DMS153 treated with DMSO at 0.1 percent for 48 hours (cell line): ENCODE data around the gene SLC8A2.

Experiments
- DNase-seq: peaks from one replicate; lab custom pipeline; 2025; ENCODE audit not compliant: unreplicated experiment; lab: John Stamatoyannopoulos, UW

SLC8A2 gene

GRCh38 chr19:47503130-47503825 is 31.6 kb upstream of the SLC8A2 start:
- no peak for DNase-seq

DNA sequence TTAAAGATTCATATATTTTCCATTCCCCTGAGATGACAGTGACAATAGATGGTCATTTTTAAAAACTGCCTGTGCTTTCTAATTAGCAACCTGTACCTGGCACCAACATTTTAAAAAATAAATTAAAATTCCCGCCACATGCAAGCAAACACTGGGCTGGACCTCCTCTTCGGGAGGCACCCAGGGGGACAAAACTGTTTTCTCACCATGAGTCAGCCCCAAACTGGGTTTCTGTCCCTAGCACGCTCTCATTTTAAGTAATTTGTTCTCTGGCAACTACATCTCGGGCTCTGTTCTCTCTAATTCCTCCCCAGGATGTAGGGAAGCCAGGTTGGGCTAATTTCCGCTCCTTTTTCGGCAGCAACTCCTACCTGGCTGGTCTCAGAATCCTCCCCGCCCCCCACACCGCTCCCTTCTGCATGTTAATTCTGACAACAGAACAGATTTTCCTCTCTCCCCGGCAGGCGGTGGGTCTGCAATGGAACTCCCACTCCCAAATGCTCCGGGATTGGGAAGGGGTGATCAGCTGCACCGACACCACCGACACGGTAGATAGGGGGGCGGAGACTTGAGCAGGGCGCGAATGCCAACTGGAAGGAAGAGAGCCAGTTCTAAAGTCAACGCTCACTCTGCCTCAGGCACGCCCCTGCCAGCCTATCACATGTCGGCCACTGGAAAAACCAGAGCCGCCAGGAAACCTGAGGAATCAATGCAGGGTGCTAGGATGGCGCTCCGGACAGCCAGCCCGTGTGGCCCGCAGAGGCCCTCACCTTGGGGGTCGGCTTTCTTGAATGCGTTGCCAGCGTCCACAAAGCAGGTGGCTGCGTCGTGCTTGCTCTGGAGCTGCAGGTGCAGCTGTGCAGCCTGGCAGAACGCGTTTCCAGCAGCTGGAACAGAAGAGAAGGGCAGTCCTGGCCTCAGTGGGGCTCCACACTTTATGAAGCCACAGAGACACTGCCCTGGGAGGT is 28.5 kb upstream of the SLC8A2 start:
- no peak for DNase-seq

DNA sequence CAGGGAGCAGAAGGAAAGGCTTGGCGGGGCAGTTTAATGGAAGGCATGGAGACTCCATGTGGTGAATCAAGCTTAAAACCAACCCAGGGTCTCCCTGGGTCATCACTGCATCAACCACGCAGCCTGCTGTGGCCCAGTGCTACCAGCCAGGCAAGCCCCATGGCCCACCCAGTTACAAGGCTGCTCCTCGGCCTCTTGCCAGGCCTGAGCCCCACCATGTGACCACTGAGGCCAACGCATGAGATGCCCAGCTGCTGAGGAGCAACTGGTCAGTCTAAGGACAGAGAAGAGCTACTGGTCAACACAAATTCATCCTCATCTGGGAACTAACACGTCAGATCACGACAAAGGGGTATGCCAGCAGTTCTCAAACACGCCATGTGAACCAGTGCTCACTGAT is 27.7 kb upstream of the SLC8A2 start:
- DNase-seq, result no peak

- no peak for DNase-seq
These were observed 26.9 kb upstream of the SLC8A2 start for GRCh38 chr19:47498561-47498960.

GRCh38 chr19:47497821-47498520 is 26.3 kb upstream of the SLC8A2 start:
- no peak for DNase-seq

GRCh38 chr19:47497050-47497766 is 25.5 kb upstream of the SLC8A2 start:
- no peak for DNase-seq

DNA sequence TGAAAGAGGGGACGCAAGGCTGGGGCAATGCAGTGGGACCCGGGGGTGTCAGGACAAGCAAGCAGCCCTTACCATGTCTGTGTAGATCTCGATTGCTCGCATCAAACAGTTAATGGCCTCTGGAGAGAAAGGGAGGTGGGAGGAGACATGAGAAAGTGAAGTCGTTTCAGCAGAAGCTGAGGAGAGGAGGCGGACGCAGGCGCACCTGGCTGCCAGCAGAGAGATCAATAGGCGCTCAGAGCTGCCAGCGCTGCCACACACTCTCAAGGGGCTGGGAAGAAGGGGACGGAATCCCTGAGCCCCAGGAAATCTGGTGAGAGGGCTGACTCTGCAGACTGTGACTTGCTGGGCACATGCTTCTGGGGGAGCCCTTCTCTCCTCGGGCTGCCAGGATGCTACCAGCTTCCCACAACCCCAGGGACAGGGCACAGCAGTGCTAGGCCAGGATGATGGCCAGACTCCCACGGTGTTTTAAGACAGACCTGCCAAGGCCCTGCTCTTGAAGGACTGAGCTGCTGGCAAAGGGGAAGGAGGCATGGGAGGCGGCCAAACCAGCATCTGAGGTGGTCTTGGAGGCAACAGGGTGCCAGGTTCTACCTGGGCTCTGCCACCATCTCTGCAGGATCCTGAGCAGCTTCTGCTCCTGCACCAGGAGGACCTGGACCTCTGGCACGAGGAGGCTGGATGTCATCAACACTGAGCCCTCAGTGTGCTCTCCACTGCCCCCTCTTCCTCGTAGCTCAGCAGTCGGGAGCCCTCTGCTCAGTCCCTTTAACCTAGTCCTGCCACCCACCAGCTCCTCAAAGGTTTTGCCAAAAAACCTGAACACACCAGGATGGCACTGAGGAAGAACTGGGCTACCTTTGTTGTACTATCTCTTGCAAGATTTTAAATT is 24.0 kb upstream of the SLC8A2 start:
- no peak for DNase-seq

DNA sequence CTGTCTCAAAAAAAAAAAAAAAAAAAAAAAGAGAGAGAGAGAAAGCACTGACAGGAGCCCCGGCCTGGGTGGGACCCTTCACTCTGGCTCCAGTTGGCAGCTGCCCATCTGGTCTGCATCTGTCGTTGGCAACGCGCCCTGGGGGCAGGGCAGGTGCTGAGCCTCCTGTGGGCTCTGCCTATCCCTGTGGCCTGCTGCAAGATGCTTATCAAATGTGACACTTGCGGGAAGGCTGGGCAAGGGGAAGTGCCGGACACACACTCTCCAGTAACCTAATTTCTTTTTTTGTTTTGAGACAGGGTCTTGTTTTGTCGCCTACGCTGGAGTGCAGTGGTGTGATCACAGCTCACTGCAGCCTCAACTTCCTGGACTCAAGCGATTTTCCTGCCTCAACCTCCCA is 23.0 kb upstream of the SLC8A2 start:
- no peak for DNase-seq

- DNase-seq, result no peak
These were observed 22.5 kb upstream of the SLC8A2 start for GRCh38 chr19:47494211-47494547.

DNA sequence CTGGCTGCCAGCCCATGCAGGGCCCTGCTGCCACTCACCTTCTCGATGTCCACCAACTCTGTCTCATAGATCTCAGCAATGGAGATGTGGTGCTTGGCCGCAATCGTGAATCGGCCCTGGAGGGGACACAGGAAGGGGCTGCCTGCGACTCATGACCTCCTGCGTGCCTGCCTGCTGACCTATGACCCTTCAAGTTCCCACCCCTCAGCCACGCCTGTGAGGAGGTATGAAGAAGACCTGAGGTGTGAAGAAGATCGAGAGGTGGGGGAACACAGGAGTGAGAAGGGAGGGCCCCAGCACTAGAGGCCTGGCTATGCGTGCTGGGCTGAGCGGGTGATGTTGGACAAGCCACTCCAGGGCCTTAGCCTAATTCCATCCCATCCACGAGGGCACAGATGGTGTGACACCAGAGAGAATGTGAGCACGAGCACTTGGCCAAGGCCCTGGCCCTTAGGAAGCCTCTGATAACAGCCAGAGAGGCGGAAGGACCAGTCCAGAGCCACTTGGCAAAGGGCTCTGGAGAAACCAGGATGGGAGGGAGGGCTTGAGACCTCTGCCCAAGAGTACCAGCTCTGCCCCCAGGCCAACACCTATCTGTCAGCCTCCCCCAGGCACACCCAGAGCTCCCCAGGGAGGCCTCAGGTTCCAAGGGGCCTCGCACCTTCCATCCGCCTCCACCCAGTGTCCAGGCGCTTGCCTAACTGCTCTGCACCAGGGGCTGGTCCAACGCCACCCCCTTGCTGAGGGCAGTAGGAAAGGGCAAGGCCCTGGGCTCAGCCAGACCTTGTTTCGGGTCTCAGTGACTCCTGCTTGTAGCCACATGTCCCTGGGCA is 21.9 kb upstream of the SLC8A2 start:
- DNase-seq, result no peak

DNA sequence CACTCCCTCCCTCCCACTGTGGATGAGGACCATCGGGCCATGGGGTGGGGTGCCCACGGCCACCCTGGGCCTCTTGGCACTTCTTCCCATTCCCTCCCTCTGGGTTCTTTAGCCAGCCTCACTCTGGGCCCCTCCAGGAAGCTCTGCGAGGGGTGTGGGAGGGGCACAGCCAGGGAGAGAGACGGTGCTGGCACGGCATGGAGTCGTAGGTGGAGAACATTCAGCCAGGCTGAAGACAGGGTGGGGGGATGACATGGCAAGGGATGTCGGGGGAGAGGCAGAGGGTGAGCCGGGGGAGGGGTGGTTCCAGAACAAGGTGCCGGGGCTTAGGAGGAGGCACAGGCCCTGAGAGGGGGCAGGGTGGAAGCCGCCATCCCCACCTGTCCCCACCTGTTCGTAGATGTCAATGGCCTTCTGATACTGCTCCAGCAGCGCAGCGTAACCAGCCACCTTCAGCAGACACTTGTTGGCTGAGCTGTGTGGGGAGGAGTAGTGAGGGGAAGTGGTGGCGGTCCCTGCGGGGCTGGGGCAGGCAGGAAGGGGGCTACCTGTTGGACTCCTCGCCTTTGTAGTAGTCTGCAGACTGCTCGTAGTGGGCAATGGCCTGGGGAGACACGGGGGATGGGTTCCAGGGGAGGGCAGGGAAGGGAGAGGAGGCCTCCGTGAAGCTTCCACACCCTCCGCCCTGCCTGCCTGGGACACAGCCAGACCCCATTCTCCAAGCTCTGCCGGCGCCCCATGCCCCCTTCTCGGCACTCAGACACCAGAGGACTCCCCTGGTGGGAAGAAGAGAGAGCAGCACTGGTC is 21.1 kb upstream of the SLC8A2 start:
- DNase-seq, result no peak

- DNase-seq, result no peak
These were observed 20.4 kb upstream of the SLC8A2 start for GRCh38 chr19:47492137-47492533.

- no peak for DNase-seq
These were observed 19.9 kb upstream of the SLC8A2 start for GRCh38 chr19:47491358-47492136.

- no peak for DNase-seq
These were observed 19.2 kb upstream of the SLC8A2 start for GRCh38 chr19:47490847-47491246.

- DNase-seq, result no peak
These were observed 18.3 kb upstream of the SLC8A2 start for GRCh38 chr19:47490031-47490430.

DNA sequence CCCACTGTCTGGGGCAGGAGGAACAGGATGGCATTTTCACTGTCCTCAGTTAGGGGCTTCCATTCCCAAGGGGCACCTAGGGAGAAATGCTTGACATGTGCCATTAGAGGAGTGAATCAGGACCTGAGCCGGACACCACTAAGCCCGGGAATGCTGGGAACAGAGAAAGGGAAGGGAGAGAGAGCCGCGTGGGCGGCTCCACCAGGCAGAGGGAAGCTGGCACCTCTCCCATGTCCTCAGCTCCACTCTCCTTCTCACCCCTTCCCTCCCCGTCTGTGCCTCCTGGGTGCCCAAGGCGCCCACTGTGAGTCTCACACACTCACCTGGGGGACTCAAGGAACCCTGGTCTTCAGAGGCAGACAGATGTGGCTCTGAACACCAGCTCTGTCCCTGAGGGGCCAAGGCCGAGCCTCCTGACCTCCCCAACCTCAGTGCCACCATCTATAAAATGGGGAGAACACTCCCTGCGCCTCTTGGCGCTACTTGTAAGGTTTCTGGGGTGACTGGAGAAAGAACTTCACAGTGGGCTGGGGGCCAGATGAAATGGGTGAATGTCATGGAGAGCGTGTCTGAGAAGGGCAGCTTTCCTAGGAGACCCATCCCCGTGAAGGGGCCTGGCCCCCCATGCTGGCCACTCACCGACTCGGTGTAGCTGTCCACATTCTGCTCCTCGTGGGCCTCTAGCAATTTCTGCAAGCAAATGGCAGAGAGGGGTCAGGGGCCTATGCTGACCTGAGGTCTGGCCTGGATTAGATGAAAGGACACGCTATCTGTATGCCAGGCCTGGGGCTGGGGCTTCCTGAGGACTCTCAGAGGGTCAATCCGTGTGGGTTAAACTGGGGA is 17.6 kb upstream of the SLC8A2 start:
- DNase-seq, result no peak
